HG03060 (cell line): ENCODE data around the gene HOXC9.

Experiments used
- ATAC-seq: cut with Tn5 transposase; IDR thresholded peaks from one replicate; pipeline ENCODE4 v1.9.1; 2021; ENCODE audit warnings: low read depth, moderate number of reproducible peaks; ENCODE audit not compliant: unreplicated experiment

The HOXC9 gene

DNA sequence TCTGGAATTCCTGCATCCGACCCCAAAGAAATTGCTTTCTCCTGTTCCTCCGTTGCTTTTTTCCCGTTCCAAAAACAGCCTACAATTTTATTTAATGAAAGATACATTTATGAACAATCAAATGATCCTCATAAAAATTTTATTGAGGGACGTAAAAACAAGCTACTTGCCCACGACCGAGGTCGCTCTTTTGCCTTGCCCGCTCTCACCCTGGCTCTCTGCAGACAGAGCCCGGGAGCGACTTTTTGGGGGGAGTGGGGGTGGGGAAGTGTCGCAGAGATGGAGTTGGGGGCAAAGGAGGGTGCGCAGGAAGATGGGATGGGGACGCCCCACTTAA is 1.1 kb upstream of the HOXC9 start:
- ATAC-seq, result no peak

DNA sequence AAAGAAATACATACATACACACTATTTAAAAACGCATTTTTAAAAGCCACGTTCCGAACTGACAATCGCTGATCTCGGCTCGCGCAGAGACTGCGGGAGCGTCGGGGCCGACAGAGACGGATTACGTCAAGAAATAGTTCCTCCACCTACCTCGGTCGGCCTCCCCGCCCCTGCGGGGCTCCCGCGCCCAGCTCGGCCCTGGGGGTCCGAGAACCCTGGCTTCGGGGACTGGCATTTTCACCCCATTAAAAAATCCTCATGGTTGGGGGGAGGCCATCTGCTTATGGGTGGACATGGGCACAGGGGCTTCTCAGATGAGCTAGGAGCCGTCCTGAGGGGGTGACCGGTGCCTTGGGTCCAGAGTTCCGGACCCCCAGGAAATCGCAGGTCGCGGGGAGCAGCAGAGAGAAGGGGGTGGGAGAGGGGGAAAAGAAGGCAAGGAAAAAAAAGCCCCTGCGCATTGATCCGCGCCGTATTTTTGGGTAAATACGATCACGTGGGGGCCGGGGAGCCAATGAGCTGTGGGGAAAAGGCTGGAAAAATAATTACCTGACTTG is 324 bp upstream of the HOXC9 start:
- no peak for ATAC-seq

DNA sequence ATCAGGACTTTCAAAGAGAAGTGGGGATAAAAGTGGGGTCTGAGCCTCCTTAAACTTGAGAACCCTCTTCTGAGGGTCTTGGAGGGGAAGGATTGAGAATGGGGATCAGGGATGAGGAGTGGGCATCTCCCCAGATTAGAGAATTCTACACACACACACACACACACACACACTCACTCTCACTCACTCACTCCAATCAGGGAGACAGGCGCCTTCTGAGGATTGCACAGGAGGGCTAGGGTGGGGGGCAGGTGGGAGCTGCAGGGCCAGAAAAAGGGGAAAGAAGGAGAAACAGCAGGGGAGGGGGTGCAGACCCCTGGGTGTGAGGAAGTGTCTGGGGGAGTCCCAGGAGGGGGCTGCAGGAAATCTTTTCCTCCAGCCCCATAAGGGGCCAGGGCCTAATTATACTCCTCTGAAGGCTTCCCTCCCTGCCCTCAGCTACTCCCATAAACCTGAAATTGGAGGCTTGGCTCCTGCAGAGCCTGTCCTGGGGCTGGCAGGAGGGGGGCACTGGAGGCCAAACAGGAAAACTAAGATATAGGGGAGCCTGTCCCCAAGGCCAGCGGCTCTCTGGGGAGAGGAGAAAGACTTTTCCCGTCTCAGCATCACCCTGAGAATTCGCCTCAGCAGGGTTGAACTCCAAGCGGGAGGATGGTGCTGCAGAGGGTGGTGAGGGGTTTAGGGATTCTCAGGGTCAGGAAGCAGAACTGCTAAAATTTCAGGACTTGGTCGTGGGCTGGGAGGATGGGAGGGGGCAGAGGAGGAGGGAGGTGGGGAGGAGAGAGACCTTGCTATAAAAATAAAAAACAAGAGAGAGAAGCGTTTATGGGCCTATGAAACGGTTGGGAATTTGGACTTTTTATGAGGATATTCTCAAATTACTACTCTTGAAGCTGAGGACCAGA is 1.6 kb downstream of the HOXC9 start:
- no peak for ATAC-seq

DNA sequence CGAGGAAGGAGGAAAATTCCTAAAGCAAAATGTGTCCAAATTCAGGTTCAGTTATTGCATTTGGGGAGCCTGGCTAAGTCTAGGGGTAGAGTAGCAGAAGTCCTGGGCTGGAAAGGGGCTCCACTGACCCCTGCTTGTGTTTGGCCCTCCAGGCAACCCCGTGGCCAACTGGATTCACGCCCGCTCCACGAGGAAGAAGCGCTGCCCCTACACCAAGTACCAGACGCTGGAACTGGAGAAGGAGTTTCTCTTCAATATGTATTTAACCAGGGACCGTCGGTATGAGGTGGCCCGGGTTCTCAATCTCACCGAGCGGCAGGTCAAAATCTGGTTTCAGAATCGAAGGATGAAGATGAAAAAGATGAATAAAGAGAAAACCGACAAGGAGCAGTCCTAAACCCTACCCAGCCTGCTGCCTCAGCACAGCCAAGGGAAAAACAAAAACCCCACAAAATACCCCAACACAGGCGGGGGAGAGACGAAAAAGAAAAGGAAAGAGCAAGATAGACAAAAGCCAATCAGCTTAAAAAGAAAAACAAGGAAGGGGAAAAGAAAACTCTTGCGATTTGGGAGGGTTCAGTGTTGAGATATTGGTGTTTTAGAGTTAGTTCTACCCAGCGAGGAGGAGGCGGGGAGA is 2.4 kb downstream of the HOXC9 start:
- no peak for ATAC-seq

DNA sequence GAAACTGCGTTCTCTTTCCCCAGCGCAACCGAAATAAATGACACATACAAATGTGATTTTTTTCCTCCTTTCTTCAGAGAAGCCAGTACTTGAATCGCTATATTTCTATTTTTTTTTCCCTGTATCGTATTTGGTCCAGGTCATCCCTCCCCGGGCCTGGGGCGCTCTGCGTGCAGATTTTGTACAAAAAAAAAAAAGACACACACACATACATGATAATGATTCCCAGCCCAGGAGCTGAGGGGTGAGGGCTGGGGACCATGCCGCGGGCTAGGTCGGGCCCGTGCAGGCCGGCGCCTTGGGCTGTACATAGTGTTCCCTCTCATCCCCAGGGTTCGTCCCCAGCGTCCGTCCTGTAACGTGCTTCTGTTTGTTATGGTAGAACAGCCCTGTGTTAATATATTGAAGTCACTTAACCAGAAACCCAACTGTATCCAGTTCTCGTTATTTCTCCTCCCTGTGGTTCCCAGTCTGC is 3.0 kb downstream of the HOXC9 start:
- ATAC-seq, result no peak

DNA sequence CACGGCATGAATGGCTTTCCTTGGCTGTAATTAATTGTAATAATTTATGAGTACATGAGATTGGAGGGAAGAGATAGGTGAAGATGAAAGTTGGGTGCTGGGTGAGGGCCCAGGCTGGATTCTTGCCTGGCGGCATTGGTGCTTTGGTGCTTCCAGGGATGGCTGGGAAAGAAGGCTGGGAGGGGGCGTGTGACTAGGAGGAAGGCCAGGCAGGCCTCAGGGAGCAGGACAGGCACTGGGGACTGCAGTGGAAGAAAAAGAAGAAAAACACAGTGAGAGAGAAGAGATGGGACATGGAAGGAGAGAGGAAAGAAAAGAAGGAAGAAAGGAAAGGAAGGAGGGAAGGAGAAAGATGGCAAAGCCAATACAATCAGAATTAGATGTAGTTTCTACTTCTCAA is 3.7 kb downstream of the HOXC9 start:
- no peak for ATAC-seq

DNA sequence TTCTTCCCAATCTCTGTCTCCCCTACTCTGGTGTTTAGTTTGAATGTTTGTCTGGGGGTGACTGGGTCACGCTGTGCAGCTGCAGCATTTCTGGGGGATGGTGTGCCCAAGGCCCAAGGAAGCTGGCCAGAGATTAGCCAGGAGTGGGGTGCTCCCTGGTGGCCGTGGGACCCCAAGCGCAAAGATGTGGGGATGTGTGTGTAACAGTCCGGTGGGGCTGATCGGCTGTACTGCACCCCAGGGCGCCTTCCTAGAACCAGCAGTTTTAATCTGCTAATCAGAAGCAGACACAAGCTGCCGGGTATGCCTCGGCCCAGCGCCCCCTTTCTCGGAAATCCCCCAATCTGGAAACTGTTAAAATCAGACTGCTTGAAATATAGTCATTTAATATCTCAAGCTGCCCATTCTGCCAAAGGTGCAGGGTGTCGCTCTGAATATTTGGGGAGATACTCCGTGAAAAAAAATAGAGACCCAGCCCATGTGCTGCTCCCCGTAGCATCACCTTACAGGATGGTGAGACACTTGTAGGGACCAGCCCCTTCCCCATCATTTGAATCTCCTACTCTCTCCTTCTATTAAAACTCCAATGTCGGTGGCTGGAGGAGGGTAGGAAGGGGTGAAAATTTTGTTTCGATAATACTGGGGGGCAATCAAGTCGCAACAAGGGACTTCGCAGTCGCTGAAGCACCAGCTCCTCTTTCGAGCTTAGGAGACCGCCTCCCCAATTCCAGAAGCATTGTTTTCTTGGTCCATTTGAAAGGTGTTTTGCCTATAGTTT is 4.3 kb downstream of the HOXC9 start:
- no peak for ATAC-seq

DNA sequence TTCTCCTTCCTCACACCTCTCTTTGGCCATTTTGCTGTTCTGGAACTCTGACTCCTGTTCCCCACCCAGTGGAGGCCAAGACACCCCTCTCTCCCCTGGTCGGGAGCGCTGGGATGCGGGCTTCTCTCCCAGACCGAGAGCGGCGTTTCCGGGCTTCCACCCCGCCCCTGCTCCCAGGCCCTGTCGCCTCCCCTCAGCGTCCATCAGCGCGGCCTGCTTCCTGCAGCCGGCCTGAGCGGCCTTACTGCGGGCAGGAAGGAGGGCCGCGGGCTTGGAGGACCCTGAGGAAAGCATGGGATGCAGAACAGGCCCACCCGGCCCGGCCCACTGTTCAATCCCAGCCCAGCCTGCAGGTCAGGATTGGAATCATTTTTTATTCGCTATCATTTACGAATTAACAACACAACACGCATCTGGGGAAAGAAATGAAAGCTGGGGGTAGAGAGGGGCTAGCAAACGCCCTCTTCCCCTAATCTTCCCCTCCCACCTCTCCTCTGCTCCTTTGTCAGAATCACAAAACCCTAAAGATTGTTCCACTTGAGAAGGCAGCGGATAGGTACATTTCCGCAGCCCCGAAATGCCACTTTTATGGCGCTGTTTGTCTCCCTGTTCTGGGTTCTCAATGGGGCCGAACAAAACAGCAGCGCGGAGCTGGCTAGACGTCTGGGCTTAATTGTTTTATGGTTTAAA is 5.0 kb downstream of the HOXC9 start:
- no peak for ATAC-seq

DNA sequence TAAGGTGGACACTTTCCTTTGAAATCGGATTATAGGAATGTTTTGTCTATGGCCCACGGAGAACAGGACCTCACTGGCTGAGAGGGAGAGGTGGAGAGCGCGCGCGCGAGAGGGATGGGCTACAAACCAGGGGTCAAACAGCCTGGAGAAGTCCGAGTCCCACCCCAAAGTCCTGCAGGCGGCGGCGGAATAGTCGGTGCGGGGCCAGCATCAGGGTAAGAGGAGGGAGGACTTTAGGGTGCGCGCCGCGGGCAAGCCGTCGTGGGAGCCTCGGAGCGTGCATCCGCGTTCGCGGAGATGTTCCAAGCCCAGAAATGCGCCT is 5.5 kb downstream of the HOXC9 start:
- no peak for ATAC-seq

DNA sequence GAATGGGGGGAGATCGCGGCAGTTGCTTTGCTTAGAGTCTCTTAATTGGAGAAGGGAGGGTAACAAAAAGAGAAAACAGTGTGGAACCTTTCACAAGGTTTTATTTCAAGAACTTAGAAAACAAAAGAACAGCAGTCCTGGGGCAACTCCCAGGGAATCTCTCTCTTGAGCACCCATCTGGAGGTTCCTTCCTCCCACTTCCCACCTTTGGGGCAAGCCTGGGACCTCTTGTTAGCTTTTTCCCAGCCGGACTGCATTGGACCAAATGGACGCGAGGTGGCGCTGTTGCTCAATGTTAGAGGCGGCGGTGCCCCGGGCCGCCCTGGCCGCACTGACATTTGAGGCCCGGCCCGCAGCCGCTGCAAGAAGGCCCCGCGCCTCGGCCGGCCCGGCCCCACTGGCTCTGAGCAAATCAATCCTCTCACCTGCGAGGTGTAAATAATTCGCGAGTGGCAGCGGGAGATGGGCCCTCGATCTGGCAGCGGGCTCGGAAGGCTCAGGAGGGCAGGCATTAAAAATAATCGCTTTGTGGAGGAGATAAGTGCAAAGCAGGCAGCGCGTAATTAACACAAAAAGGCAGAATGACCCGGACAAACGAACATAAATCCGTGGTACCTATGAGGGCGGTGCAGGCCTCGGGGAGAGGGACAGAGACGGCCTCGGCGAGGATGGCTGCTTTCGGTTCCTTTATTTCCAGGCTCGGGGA is 6.0 kb downstream of the HOXC9 start:
- ATAC-seq, result no peak

DNA sequence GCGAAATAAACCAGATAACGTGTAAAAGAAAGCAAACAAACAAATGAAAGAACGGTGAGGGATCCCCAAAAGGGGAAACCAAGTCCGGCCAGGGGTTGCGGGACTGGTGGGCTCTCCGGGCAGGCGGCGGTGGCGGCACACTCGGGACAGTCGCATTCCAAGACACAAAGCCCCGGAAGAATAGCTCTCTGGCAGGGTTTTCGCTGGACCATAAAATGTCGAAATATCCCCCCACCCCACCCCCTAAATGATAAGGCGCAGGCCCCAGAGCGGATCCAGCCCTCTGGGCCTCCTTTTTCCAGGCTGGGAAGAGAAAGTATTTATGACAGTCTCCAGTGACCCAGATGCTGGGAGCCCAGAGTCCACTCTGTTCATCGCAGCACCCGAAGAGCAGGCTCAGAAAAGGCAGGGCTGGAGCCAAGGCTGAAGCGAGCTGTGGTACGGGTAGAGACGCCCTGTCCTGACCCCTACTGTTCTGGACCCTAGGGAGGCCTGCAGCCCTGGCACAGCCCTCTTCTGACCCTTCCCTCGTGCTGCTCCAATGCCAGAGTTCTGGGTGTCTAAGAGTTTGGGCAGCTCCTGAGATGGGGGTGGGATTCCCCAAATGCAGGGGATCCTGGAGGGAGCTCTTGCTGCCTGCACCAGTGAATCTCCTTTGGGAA is 6.7 kb downstream of the HOXC9 start:
- ATAC-seq, result no peak

DNA sequence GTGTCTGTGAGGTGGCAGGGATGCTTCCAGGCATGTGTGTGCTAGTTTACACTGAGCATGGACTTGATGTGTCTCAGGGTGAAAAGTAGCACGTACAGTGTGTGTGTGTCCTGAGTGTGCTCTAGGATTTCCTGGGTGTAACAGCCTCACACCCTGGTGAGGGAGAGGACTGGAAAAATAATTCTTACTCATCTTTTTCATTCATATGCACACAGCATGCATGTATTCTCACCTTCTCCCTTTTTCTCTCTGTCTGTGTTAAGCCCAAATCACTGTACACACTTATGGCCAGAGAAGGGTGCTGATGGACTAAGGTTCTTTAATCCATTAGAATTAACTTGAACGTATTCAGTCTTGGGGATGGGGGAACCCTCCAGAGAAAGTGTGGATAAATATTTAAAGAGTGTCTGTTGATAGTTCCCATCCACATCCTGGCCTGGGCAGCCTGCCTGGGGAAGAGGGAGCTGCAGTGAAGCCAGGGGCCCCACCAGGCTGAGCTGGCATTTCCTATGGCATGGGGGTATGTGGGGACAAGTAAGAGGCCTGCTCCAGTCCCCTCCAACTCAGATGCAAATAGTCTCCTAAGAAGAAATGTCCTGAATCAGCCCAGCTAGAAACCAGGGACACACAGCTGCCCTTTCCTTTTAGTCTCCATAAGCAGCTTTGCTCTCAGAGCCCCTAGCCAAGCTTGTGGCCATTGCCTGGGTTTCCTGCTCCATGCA is 7.7 kb downstream of the HOXC9 start:
- no peak for ATAC-seq

DNA sequence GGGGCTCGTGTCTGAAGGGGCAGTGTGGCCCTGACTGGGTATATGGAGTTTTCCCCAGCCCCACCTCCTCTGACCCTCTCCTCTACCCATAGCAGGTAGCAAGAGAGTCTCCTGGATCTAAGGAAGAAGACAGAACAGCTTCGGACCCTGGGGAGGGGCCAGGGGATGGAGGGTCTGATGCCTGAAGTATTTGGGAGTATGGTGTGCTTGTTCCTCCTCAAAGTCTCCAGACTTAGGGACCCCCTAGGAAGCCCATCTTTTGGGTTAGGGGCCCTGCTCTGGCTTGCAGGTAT is 8.2 kb downstream of the HOXC9 start:
- ATAC-seq, result no peak

DNA sequence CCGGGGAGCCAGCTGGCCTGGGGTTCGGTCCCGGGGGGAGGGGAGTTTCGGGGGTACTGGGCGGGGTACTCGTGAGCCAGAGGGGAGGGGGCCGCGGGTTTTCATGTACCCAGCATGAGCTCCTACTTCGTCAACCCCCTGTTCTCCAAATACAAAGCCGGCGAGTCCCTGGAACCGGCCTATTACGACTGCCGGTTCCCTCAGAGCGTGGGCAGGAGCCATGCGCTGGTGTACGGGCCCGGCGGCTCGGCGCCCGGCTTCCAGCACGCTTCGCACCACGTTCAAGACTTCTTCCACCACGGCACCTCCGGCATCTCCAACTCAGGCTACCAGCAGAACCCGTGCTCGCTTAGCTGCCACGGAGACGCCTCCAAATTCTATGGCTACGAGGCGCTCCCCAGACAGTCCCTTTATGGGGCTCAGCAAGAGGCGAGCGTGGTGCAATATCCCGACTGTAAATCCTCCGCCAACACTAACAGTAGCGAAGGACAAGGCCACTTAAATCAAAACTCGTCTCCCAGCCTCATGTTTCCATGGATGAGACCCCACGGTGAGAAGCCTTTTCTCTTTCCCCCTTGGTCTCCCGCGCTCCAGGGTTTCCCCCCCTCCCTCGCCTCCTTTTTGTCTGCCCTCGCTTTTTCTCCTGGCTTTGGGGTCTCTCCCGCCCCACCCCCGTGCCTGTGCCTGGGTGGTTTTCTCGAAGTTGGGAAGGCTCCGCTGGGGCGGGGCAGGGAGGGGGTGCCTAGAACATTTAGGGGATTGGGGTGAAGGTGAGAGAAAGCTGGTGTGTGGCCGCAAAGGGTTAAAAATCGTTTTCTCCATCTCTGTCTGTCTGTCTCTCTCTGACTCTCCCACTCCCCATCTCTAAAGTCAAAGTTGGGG is 9.5 kb downstream of the HOXC9 start:
- no peak for ATAC-seq

DNA sequence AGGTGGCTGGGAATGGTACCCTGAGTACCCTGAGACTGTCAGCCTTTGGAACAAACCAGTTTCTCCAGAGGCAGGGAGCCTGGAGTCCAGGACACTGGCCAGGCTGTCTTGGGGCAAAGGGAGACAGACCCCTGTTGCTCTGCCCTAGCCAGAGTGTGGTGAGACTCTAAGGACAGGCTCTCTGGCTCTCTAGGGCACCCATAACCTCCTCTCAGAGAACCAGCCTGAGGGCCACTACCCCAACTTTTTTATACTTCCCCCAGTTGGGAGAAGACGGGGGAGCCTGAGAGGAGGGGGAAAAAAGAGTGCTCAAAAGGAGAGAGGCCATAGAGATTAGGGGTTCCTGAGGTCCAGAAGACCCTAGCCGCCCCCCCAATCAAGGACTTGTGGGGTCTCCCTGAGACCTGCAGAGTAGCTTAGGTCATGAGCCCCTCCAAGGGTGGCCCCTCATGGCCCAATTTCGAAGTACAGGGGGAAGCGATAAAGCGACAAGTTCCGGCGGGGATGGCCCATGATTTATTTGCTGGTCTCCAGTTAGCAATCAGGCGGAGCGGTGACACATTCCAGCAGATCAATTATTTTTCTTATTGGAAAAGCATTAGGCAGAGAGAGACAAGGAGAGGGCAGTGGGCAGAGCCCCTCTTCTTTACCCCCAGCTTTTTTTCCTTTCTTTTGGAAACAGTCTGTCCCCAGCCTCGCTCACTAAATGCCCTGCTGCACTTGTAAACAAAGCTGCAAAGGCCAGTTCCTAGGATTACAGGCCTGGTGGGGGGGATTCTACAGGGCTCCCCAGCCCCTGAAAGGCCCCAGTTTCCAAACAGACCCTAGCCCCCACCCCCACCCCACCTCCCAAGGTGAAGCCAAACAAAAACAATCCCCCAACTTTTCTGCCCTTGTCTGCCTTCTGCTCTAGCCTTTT is 10.4 kb downstream of the HOXC9 start:
- ATAC-seq, result no peak

DNA sequence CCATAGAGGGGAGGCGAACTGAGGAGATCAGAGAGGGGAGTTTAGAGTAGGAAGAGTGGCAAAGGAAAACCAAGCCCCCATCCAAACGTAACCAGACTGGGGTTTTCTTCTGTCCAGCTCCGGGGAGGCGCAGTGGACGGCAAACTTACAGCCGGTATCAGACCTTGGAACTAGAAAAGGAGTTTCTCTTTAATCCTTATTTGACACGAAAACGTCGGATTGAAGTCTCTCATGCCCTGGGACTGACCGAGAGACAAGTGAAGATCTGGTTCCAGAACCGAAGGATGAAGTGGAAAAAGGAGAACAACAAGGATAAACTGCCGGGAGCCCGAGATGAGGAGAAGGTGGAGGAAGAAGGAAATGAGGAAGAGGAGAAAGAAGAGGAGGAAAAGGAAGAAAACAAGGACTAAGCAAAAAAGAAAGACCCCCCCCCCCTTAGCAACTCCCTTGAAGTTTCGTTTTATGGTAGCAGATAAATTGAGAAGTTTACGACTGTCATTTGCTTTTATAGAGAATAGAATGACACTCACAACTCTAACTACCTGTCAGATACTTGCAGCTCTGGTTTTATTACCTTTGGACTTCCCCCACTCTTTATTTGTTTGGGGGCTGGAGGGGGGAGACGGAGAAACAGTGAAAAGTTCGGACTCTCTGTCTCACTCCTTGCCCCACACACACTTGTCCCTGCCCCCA is 11.2 kb downstream of the HOXC9 start:
- no peak for ATAC-seq
